Fibroblast of skin of right quadriceps (primary cell): ENCODE results near the gene LTBR.
"Not testable (repeated sequence)": the region's sequence is repeated elsewhere in the genome, so short reads cannot be mapped to it uniquely, and the experiment has no call there.

ENCODE experiments used
- DNase-seq: peaks from one replicate; pipeline ENCODE4 v3.0.0-alpha.2; 2013

LTBR gene

DNA sequence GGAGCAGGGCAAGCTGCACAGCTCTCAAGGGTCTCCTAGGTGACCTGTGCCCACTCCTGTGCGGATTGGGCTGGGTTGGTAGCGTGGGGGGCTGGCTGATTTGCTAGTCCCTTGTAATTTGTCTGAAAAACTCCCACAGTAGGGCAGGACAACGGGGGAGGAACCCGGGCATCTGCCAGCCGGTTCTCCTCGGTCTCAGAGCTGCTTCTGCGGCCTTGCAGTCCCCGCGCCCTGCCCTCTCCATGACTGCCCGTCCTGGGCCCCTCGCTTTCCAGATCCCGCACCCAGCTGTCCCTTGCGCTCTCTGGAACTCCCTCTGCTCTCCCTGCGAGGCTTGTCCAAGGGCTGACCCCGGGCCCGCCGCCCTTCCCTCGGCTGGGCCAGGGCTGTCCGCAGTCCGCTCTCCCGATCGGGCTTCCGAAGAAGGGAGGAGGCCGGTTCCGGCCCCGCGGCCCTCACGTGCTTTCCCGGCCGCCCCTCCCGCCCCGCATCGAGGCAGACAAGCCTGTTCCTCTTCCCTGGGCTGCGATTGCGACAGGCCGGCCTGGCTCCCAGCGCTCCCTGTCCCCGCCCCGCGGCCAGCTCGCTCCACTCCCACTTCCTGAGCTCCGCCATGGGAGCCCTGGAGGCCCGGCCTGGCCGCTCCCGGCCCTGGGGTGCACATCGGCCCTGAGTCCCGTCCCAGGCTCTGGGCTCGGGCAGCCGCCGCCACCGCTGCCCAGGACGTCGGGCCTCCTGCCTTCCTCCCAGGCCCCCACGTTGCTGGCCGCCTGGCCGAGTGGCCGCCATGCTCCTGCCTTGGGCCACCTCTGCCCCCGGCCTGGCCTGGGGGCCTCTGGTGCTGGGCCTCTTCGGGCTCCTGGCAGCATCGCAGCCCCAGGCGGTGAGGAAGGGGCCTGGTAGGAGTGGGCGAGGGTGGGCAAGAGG is at the start of gene LTBR:
Gene LTBR (plus strand): TSS at position 591 of the 927 bp plus-strand sequence. CDS start 197 bp downstream, at position 788.
- peak; percentile 92 for DNase-seq

DNA sequence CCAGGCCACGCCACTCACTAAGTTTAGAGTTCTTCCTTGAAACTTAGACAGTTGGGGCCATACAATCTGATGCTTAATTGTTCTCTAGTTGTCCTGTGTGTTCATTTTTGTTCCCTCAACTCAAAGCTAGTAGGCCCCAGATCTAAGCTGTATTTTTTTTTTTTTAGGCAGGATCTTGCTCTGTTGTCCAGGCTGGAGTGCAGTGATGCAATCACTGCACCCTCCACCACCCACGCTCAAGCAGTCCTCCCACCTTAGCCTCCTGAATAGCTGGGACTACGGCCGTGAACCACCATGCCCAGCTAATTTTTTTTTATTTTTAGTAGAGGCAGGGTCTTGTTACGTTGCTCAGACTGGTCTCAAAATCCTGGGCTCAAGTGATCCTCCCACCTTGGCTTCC is 49.6 kb upstream of the LTBR start:
- DNase-seq = no peak

DNA sequence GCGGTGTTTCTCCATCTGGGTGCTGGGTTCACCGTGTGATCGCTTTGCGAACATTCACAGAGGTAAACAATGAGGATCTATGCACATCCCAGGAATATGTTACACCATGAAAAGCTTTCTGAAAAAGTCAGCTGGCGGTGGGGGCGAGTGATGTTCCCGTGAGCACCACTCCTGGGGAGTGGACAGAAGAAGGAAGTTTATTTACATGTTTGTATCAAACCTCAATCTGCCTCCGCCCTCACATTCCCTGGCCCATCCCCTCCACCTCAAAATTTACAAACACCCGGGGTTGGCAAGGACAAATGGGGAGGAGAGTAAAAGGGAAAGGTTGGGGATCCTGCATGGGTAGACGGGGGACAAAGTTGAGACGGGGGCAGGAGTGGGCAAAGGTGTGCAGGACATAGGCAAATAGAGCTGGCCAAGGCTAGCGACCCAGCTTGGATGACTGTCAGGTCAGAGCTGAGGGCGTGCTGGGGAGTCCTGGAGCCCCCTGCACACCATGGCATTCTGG is 49.0 kb upstream of the LTBR start:
- no peak for DNase-seq

DNA sequence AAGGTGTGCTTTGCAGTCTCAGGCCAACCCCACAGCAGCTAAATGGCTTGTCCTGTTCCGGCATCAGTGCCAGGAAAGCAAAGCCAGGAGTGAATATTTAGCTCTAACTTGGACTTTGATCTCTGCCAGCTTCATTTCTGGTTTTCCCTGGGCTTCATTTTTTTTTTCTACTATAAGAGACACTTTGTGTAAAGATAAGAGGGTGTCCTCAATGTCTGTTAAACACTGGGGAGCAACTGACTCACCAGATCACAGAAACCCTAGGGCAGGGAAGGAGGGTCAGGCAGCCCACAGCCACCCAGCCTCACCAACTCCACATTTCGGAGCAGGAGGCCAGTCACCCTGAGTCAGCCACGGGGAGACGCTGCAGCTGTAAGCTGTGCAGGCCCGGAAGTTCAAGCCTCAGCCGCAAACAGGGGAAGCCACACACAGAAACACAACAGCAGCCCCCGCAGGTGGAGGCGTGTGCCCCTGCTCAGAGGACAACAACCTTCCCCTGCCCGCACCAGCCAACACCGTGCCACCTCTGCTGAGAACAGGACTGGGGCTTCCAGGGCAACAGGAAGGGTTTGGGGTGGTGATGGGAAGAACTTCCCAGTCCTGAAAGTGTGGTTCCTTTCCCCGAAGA is 48.4 kb upstream of the LTBR start:
- DNase-seq = peak; percentile 82

DNA sequence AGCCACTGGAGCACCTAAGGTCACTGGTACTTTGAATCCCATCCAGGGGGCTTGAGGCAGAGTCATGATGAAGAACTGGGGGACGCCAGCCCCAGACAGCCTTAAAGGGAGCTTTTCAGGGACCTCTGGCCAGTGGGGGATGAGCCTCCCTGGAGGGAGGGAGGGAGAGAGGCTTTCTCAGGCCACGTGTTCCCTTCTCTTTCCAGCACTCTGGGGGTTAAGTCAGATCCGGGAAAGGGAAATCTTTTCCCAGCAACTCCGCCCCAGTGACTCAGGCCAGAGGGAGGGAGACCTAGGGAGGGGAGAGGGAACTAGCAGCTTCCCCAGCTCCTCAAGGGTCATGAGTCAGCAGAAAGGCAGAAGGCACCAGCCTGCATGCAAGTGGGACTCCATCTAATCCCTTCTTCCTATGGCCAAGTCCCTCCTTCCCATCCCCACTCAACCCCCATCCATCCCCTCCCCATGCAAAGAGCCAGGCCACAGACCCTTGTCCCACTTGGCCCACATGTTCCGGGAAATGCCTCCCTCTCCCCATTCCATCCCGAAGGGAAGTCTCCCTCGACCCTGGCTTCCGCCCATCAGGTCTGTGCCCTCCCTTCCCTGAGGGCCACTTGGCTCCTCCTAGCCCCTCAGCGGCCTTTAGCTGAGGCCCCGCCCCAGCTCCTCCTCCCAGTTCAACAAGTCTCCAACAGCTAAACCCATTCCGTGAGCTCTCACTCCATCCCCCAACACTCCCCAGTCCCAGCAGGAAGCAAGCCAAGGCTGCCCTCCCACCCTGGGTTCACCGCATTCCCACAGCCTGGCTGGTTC is 47.7 kb upstream of the LTBR start:
- peak; percentile 100 for DNase-seq

DNA sequence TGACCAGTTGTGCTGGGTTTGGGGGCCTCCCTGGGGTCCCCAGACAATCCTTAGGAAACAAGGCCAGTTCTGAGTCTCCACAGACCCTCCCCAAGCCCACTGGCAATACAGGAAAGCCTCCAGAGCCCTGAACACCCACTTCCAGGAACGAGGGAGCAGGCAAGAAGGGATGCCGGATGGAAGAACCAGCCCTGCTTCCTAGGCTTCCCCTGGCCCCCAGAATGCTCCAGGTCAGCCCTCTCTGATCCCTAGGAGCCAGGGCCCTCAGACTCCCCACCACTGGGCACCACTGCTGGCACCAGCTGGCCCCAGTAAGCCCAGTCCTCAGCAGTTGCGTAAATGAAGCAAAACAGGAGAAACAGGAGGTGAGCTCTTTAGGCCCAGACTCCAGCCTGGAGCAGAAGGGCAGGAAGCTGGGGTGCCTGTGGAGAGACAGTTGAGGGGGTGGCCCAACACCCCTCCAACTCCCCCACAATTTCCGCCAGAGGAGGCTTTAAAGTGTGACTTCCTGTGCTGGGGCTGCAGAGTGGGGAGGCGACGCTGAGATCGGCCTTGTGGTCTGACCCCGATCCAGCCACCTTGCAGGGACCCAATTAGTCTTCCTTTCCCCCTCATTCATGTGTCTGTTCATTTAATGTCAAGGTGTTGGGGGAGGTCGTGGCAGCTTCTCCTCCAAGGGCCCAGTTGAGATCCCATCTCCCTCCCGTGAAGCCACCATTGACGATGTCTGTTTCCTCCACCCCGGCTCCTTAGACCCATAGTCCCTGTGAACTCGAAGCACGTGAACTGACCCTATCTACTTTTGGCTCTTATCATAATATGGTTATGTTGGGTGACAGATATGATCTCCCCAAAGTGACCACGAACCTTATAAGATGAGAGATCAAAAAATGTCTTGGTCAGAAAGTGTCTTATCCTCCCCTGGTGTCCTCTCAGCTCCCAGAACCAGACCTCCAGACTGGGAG is 46.8 kb upstream of the LTBR start:
- DNase-seq = no peak

DNA sequence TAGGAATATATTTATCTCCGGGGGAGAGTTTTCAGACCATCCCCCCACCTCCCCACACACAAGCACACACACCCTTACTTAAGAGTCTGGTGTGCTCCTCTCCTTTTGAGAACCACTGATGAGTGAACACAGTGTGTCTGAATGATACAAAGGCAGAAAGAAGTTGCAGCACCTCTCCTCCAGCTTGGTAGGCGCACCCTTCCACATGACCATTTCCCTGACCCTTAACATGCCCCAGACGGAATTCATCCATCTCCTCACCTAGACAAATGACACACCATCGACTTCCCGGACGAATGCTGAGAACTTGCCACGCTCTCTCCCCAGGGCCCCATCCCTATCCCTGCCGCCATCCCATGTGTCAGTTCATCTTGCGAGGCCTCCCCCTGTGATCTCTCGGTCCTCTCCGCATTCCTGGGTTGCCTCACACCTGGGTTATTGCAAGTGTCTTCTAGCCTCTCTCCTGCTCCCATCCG is 46.0 kb upstream of the LTBR start:
- no peak for DNase-seq

DNA sequence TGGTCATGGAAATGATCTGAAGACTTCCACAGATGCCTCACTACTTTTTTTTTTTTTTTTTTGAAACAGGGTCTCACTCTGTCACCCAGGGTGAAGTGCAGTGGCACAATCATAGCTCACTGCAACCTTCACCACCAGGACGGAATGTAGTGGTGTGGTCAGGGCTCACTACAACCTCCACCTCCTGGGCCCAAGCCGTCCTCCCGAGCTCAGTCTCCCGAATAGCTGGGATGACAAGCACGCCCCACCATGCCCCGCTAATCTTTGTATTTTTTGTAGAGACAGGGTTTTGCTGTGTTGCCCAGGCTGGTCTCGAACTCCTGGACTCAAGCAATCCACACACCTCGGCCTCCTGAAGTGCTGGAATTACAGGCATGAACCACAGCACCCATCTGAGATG is 45.4 kb upstream of the LTBR start:
- DNase-seq = not testable (repeated sequence)

DNA sequence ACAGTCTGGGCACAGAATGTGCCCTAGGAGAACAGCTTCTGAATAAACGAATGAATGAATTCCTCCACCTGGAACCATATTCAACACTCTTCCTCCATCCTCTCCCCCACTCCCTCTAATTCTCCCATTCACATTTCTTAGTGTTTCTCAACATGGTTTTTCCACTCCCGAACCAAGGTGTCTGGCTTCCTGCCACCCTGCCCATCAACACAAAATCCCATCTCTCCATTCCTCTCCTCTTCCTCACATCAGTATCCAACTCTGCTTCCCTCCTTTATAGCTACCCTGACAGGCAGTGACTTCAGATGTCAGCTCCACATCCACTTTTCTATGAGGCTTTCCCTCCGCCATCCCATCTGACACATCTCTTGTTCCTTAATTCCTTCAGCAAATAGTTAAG is 45.0 kb upstream of the LTBR start:
- DNase-seq = no peak

DNA sequence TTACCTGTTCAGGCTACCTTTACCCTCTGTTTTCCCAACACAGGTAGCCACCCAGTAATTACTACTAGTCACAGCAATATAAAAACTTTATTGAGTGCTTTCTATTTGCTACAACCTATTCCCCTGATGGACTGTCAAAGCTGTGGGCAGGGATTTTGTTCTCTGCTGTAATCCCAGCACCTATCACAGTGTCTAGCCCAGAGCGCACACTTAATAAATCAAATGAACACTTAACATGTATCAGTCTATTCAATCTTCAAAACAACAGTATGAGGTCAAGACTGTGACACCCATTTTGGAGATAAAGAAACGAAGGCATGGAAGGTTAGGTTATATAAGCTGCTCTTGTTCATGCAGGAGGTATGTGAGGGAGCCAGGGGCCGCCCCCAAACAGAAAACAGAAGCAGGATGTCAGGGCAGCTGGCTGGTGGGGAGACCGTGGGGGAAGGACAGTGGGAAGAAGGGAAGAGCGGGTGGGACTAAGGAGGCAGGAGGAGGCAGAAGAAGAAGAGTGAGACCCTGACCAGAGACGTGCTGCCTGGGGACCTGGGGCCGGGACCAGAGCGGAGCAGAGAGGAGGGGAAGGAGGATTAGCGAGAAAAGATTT is 43.8 kb upstream of the LTBR start:
- DNase-seq = peak; percentile 72

DNA sequence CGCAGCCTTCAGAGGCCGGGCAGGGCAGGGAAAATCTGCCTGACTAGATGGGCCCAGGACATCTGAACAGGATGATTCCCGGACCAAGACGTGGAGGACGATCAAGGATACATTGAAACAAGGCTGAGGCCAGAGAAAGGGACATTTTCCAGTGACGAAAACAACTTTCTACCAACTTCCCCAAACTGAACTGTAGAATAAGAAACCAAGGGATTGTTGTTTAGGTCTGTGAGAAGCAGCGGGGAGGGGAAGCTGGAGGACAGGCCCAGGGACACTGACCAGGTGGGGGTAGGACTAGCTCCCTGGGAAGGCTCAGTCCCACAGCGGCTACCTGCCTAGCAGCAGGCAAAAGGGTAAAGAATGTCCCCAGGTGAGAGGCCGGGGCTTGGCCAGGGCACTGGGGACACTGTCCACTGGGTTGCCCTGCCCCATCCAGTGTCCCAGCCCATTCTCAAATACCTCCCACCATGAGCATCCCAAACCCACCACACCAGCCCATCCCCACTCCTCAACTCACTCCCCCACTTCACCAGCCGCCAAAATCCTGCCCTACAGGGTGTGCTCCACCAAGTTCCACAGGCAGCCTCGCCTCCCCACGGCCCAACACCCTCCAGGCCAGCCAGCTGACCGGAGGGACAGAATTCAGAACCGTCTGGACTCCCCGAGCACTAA is 43.1 kb upstream of the LTBR start:
- DNase-seq = no peak

DNA sequence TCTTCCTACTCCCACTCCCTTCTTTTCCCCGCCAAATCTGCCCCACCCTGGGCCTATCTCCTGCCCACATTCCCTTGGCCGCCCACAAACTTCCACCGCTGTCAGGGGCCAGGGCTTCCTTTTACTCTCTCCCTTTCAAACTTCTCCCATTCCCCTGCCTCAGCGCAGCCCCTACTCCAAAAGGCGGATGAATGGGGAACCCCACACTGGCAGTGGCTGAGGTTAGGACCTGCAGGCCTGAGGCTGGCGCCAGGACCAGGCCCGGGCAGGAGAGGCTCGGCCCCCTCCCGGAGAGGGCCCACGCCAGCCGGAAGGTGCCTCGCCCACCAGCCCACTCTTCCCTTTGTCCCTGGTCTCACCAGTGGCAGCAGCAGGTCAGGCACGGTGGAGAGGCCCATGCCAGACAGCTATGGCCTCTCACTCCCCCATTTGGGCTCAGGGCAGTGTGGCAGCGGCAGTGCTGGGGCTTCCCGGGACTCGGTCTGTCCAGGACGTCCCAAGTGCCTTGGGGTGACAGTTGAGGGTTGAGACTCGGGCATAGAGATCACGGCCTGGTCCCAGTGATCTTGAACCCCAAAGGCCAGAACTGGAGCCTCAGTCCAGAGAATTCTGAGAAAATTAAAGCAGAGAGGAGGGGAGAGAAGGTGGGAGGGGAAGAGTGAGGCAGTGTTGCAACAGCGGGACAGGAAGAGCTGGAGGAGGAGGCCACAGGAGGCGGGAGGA is 42.4 kb upstream of the LTBR start, which contains the start of gene TNFRSF1A:
Gene TNFRSF1A (minus strand): TSS at position 660 of the 723 bp plus-strand sequence. CDS start 262 bp downstream, at position 398.
- DNase-seq = peak; percentile 83

DNA sequence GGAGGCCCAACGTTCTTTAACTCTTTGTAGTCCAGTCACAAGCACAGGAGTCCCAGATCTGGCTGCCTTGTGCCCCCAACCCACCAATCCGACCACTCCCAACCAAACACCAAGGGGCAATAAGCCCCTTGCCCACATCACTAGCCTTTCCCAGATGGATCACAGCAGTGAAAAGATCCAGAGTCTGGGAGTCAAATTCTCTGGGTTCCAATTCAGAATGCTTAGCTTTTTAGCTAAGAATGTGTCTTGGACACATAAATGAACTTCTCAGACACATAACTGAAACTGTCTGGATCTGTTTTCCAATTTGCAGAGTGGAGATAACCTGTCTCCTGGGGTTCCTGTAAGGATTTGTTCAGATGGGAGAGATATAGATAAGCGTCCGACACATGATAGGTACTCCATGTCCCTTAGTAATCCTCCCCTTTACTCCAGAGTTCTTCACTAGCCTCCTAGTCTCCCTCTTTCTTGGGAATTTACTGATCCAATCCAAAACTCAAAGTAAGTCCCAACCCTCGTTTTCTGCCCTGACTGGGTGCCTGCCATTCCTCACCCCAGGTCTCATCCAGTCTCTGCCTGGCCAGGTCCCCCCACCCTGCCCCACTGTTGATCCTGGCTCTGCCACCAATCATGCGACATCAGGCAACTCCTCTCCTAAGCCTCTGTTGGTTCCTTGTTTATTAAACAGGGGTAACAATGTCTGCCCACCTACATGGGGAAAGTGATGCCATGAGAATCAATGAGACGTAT is 41.6 kb upstream of the LTBR start:
- DNase-seq = no peak

DNA sequence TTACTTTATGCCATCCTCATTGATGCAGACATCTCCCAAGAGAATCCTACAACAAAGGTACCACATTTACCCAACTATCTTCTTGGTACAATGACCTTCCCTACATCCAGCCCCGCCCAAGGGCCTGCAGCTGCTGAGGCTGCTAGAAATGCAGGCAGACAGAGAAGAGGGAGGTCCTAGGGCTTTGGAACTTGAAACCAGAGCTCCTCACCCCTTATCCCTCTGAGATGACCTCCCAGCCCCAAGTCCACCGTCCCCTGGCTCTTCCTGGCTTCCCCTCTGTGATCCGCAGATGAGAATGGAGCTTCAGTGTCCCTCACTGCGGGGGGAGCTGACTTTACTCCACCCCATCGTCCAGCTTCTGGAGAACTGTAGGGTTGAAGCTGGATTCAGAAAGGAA is 40.4 kb upstream of the LTBR start:
- DNase-seq = no peak

DNA sequence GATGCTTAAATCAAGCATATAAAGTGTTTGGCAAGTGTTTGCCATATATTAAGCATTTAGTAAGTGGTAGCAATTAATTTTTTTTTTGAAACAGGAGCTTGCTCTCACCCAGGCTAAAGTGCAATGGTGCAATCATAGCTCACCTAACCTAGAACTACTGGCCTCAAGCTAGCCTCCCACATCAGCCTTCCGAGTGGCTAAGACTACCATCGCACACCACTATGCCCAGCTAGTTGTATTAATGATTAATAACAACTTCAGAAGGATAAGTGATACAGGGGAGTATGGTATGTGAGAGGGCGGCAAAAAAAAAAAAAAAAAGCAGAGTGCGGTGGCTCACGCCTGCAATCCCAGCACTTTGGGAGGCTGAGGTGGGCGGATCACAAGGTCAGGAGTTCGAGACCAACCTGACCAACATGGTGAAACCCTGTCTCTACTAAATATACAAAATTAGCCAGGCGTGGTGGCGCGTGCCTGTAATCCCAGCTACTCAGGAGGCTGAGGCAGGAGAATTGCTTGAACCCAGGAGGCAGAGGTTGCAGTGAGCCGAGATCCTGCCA is 39.8 kb upstream of the LTBR start:
- DNase-seq = not testable (repeated sequence)

DNA sequence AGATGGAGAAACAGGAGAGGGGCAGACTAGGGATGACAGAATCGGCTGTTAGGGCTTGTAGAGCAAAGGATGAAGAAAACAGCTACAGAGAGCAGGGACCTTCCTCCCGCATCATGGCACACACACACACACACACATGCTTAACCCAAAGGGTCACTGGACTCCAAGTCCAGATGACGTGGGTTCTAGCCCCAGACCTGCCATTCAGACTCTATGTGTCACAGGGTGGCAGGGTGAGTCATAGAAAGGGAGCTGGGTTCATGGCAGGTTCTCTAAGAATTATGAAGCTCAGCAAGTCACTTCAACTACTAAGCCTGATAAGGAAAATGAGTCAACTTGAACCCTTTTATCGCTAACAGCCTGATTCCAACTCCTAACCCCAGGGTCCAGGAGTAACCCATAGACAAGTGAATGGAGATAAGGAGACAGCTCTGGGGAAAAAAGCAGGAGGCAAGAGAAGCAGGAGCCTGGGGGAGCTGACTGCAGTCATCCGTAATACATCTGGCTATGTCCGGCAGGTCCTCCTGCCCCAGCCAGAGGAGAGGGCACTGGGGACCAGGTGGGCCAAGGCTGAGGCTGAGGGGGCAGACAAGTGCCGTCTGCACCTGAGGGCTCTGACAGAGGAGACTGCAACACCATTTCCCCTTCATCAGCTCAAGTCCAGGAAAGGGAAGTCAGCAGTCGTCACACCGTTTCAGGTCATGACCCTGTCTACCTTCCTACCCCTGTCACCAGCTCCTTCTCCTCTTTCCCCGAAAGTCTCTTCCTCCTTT is 38.5 kb upstream of the LTBR start:
- DNase-seq = peak; percentile 82

DNA sequence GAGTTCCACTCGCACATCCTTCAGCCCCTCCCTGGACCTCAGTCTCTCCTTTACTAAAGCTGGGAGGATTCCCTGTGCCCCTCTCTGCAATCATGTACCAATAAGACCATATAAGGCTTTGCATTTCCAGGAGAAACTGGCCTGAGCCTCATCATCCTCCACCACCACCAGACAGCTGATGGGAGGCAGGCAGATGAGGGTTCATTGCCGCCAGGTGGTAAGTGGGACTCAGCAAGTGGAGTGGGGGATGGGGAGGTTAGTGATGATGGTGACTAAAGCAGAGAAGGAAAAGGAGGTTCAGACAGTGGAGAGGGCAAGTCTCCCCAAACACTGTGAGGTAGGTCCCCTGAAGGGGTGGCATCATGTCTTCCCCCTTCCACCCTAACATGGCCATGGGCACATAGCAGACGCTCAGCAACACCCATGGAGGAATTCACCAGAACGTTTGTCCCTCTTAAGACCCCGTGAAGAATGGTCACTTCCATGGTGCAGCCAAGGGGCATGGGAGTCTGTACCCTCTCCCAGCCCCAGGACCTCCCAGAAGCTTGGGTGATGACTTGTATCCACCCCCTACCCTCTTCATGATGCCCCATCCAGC is 37.6 kb upstream of the LTBR start:
- no peak for DNase-seq

DNA sequence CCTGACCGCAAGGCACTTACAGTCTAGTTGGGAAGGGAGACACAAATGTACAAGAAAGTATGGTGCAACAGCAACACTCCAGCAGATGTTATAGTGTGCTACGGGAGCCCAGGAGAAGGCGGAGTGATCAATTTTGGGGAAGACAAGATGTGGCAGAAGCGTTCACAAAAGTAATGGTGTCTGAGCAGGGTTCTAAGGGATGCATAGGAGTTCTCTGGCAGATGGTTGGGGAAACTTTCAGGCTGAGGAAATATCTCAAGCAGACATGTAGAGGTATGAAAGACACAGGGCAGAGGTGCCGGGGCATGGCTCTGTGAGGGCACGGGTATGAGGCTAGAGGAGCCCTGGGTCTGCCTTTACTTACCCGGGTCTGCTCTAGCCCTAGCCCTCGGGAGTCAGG is 37.0 kb upstream of the LTBR start:
- DNase-seq = no peak
